NCI-H524 (cell line): ENCODE measurements around the gene CISTR.
A peak's percentile ranks its signal among the peaks of the same experiment; 100 is the strongest.
"Not testable (repeated sequence)": the region's sequence is repeated elsewhere in the genome, so short reads cannot be mapped to it uniquely, and the experiment has no call there.

ENCODE experiments used
- DNase-seq, 2 experiments: peaks; one replicate each; lab custom pipeline; 2025; lab: John Stamatoyannopoulos, UW

CISTR gene

GRCh38 chr12:53751336-53752191 is at the start of gene CISTR:
Gene CISTR (minus strand): TSS chr12:53751979.
- DNase-seq: no peak

DNA sequence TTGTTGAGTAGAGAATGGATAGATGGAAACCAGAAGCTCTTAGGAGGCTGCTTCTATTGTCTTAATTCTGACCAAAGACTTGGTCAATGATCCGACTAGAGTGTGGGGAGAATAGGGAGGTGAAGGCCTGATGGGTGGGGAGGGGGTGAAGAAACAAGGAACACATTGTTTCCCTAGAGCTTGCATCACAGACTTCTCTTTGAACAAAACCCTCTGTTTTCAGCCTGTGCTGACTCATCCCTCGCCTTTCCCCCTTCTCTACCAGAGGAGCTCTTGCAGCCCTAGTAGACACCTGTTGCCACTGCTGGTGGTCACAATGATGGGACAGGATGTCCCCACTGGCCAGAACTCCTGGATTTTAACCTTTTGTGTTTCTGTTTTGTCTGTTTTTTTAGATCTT is 46.8 kb upstream of the CISTR start:
- no peak for DNase-seq

GRCh38 chr12:53795927-53796326 is 44.1 kb upstream of the CISTR start:
- DNase-seq: peak; percentile 49 to 77

- no peak for DNase-seq
Measured at GRCh38 chr12:53793221-53793620, 41.4 kb upstream of the CISTR start.

DNA sequence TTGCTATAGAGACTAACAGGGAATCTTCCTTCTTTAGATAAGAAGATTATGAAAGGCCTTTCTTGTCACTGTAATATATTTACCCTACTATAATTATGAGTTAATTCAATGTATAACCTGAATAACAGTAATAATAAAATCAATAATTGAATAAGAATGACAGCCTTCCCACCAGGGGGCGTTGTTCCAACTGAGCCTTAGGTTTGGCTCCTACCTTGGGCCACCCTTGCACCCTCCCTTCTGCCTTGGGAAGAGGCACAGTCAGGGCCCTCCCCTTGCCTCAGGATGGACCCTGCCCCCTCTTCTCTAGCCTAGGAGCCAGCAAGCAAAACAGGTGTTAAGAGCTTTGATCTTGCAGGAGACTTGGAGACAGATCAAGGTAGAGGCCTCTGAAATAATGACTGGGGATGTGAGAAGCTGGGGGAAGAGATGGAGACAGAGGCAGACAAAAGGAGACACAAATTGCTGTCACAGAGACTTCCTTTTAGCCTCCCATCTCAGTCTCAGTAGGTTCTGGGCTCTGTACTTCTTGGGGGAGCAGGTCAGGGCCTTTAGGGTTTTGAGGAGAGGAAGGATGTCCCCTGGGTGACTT is 40.1 kb upstream of the CISTR start:
- DNase-seq: no peak

DNA sequence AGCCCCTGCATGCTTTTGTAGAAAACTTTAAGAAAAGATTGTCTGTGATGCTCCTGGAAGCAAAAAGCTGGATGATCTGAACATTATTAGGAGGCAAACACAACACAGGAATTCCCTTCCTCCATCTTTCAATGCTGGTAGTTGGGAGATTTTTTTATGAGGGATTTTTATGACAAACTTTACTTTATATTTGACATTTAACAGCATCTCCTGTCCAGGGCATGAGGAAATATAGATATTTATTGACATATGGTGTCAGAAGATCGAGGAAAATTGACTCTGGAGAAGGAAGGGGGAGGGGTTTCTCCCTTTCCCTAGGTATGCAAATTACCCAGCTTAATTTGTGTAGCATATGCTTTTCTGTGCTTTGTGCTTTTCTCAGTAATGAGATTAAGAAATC is 37.8 kb upstream of the CISTR start:
- DNase-seq: peak; percentile 18 to 73

GRCh38 chr12:53788892-53789291 is 37.1 kb upstream of the CISTR start:
- DNase-seq: no peak

GRCh38 chr12:53786411-53786810 is 34.6 kb upstream of the CISTR start:
- DNase-seq: no peak

GRCh38 chr12:53785161-53785560 is 33.4 kb upstream of the CISTR start:
- DNase-seq: no peak

- DNase-seq: no peak
Measured at GRCh38 chr12:53782093-53782703, 30.4 kb upstream of the CISTR start.

- peak; percentile 81 to 88 for DNase-seq
Measured at GRCh38 chr12:53781228-53781801, 29.5 kb upstream of the CISTR start.

DNA sequence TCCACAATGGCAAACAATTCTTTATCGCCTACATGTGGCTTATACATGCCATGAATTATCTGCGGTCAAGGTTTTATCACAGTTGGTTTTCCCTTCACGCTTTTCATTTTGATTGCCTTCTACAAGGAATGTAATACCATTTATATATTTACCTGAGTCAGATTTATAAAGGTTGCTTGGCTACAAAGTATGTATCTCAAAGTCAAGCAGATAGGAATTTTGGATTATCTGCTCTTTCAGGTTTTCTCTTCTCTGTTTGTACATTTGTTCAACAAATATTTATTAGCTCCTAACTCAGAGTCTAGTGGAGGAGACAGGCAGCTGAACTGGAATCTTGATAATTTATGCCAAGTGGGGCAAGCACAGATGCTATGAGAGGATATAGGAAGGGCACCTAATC is 28.5 kb upstream of the CISTR start:
- DNase-seq: no peak

- not testable (repeated sequence) for DNase-seq
Measured at GRCh38 chr12:53779679-53780078, 27.9 kb upstream of the CISTR start.

DNA sequence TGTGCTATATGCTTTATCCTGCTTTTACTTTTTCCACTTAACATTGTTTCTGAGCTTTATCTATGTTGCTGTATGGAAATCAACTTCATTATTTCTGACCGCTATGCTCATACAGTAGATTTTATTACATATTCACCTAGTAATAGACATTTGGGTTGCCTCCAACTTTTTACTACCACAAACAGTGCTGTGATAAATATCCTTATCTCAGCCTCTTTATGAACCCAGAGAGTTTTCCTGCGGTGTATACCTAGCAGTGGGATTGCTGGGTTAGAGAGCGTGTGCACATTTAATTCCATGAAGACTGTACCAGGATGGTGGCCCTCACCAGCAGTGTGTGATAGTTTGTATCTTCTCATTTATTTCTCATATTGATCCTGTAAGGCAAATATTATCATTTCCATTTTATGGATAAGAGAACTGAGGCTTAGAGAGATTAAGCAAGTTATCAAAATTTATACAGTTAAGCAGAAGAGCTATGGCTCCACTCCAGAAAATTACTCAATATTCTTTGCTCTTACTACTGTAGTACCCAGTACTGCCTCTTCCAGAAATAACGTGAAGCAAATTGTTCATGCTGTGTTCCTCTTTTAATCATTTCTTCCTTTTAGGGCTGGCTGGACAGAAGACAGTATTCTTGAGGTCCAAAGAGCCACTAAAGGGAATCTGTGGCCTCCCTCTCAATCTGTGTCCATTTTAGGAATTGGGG is 26.3 kb upstream of the CISTR start:
- no peak for DNase-seq

DNA sequence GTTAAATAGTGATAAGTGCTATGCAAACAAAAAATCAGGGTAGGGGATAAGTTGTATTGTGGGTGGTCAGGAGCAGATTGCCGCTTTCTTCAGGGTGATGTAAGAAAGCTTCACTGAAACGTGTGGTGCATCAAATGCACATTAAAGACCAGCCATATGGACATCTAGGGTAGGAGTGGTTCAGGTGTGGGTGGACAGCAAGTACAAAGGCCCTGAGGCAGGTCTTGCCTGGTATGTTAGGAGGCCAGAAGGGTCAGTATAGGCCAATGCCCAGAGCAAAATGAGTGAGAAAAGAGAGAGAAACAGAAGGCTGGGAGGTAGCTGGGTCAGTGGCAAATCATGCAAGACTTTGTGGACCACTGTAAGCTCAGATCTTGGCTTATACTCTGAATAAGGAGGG is 25.6 kb upstream of the CISTR start:
- no peak for DNase-seq

GRCh38 chr12:53776872-53777271 is 25.1 kb upstream of the CISTR start:
- no peak for DNase-seq

- no peak for DNase-seq
Measured at GRCh38 chr12:53775478-53776145, 23.8 kb upstream of the CISTR start.

DNA sequence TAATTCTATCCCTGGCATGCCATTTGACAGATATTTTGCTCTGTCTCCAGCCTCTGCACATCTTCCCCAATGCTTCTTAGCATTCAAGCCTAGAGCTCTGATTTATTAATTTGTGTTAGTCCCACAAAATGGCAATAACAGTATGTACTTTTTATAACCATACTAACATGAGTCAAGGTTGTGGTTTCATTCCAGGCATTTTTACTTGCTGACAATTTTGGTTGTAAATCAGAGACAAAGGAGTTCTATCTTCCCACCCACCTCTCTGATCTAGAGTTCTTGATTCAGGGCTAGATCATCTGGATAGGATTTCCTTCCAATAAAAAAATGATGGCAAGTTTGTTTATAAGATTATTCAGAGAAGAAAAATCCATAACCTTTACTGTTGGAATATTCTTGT is 18.5 kb upstream of the CISTR start:
- no peak for DNase-seq

DNA sequence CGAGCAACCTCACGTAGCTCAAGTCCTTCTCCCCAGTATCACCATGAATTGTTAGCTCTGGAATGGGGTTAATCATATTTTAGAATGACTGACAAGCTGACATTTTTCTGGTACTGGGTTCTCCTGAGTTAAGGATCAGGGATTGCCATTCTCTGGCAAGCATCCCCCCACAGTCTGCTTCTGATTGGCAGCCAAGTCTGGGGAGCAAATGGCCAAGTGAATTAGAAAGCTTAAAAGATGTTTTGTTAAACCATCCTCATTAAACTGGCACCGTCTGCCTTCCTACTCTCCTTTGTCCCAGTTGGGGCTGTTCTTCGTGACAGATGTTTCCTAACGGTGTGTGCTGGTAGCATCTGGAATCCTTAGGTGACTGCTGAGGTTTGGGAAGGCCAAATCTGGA is 17.2 kb upstream of the CISTR start:
- peak; percentile 31 to 81 for DNase-seq

GRCh38 chr12:53766881-53767280 is 15.1 kb upstream of the CISTR start:
- no peak for DNase-seq

GRCh38 chr12:53765891-53766290 is 14.1 kb upstream of the CISTR start:
- DNase-seq: no peak

DNA sequence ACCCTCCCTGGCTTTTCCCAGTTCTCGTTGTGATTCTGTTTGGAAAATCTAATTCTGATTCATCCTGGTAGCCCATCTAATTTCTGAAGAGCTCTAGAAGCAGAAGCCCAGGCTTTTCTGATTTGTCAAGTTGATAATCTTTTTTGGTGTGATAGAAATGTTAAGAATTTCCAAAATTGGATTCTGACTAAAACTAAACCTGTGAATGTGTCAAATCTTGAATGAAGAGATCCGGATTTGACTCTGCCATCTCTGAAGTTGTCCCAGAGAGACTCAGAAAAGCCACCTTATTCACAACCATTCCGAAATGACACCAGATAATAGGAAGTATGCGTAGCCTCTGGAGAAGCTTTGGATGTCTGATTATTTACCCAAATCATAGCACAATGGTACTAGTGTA is 12.8 kb upstream of the CISTR start:
- no peak for DNase-seq
